Fibroblast of lung (primary cell): Measurements from ENCODE around the gene RAB30. TPM values are rescaled to one million over a fixed set of nuclear protein-coding genes. Genes with fewer than 3 reads are reported as not detected.
"Not testable (repeated sequence)": the region's sequence is repeated elsewhere in the genome, so short reads cannot be mapped to it uniquely, and the experiment has no call there.

Experiments
- DNase-seq, 2 donors: peaks; one replicate each; pipeline versions ENCODE4 v3.0.0 to v3.0.0-alpha.2; 2010; ENCODE audit warnings: low read depth in 2 of 2
- H2AFZ ChIP-seq: 2 replicates; pipeline ENCODE4 v1.5.1; 2012; ENCODE audit warnings: low read length, control low read depth, inconsistent platforms
- H3K27ac ChIP-seq: 2 replicates; pipeline ENCODE4 v1.5.1; 2011; ENCODE audit warnings: low read length, control low read depth; ENCODE audit not compliant: insufficient read depth
- H3K27me3 ChIP-seq: 2 replicates; pipeline ENCODE4 v1.5.1; 2011; ENCODE audit warnings: mild to moderate bottlenecking, low read length; ENCODE audit not compliant: control insufficient read depth, insufficient read depth
- H3K36me3 ChIP-seq: 2 replicates; pipeline ENCODE4 v1.5.1; 2011; ENCODE audit warnings: low read length; ENCODE audit not compliant: control insufficient read depth, insufficient read depth
- H3K4me1 ChIP-seq: 2 replicates; pipeline ENCODE4 v1.5.1; 2011; ENCODE audit warnings: low read length; ENCODE audit not compliant: control insufficient read depth, insufficient read depth; ENCODE audit errors: extremely low read depth
- H3K4me2 ChIP-seq: 2 replicates; pipeline ENCODE4 v1.5.1; 2011; ENCODE audit warnings: low read length, control low read depth; ENCODE audit not compliant: insufficient read depth; ENCODE audit errors: extremely low read depth
- H3K4me3 ChIP-seq, 4 experiments: fragments of 200-600 bp in 1 of 4; sonication (generic) in 1 of 4; replicated peaks in 1 of 4; 2 replicates each; pipeline ENCODE4 v1.5.1; 2011 to 2016; ENCODE audit warnings: low read length in 4 of 4, low read depth in 3 of 4, mild to moderate bottlenecking in 3 of 4, control low read depth in 2 of 4, inconsistent platforms in 1 of 4, mixed read lengths in 1 of 4; ENCODE audit not compliant: insufficient read depth in 1 of 4; ENCODE audit errors: control extremely low read depth in 1 of 4
- H3K79me2 ChIP-seq: 2 replicates; pipeline ENCODE4 v1.5.1; 2012; ENCODE audit warnings: mild to moderate bottlenecking, low read length, inconsistent platforms; ENCODE audit not compliant: control insufficient read depth, insufficient read depth
- H3K9ac ChIP-seq: 2 replicates; pipeline ENCODE4 v1.5.1; 2011; ENCODE audit warnings: mild to moderate bottlenecking, low read length, control low read depth; ENCODE audit not compliant: insufficient read depth
- H3K9me3 ChIP-seq: 2 replicates; pipeline ENCODE4 v1.5.1; 2012; ENCODE audit warnings: low read depth, low read length; ENCODE audit not compliant: control insufficient read depth, insufficient read depth
- H4K20me1 ChIP-seq: 2 replicates; pipeline ENCODE4 v1.5.1; 2011; ENCODE audit warnings: low read length; ENCODE audit not compliant: control insufficient read depth, insufficient read depth; ENCODE audit errors: extremely low read depth
- CTCF ChIP-seq, 2 donors: IDR thresholded peaks in 1 of 2; conservative IDR thresholded peaks in 1 of 2; 1 replicate in 1 of 2; 2 replicates in 1 of 2; pipeline ENCODE4 v1.5.1; 2011 to 2012; ENCODE audit warnings: low read length in 2 of 2, control low read depth in 1 of 2, inconsistent platforms in 1 of 2, low read depth in 1 of 2, mild to moderate bottlenecking in 1 of 2
- EZH2 ChIP-seq: IDR thresholded peaks from 2 replicates; pipeline ENCODE4 v1.5.1; 2012; ENCODE audit warnings: low read length, control low read depth, mild to moderate bottlenecking; ENCODE audit errors: missing control alignments
- polyA plus RNA-seq, 2 donors: library from polyadenylated mRNA; depleted of rRNA in 1 of 2; stranded (reverse) in 1 of 2; unstranded in 1 of 2; fragments of >200 nt; gene quantifications; 2 replicates each; pipeline ENCODE4 v1.2.1, GENCODE V29; 2011 to 2012; ENCODE audit warnings: missing spikeins in 1 of 2
- total RNA-seq: library from RNA; depleted of rRNA; stranded (reverse); fragments of >200 nt; gene quantifications from 2 replicates; pipeline ENCODE4 v1.2.1, GENCODE V29; 2014

RAB30 gene
- total and polyA plus RNA-seq, 2 donors (not counting 1 experiment from before 2014, with no cell fraction given) = 33.9 to 45.2 TPM

- Histone ChIP-seq H3K9ac (no peak overlapping the region), H3K79me2 (no peaks in the 10 kb centered on the region), H2AFZ (no peak overlapping the region), H4K20me1 (no peaks in the 10 kb centered on the region), H3K27me3 (no peaks in the 10 kb centered on the region), H3K4me2 (no peak overlapping the region), H3K4me3 (no peak overlapping the region), H3K27ac (no peak overlapping the region), H3K36me3 (no peaks in the 10 kb centered on the region), H3K4me1 (no peaks in the 10 kb centered on the region), H3K9me3 (no peaks in the 10 kb centered on the region)
- no peak for DNase-seq
- TF ChIP-seq CTCF (conservative IDR thresholded peaks at IDR 0.05 in 1 of 2, IDR thresholded peaks at IDR 0.05 in 1 of 2; ENCODE audit: low read depth in 1 of 2, low read length in 2 of 2) = no peak
- no peak for TF ChIP-seq EZH2
Observed at GRCh38 chr11:82959987-82960778, 111.5 kb downstream of the RAB30 start.

GRCh38 chr11:82955736-82956453 is 115.8 kb downstream of the RAB30 start:
- not testable (repeated sequence) for H3K27me3 ChIP-seq, H3K27ac ChIP-seq, H3K9me3 ChIP-seq, H3K36me3 ChIP-seq, H3K4me2 ChIP-seq, H3K4me3 ChIP-seq, H3K9ac ChIP-seq, H3K4me1 ChIP-seq, H4K20me1 ChIP-seq, H3K79me2 ChIP-seq
- peak in 1 of 2 donors; percentile 11 for DNase-seq
- H2AFZ ChIP-seq = peak overlapping the region; percentile 16

- not testable (repeated sequence) for H3K27ac ChIP-seq, H3K9ac ChIP-seq, H2AFZ ChIP-seq, H3K9me3 ChIP-seq, H3K27me3 ChIP-seq, H3K36me3 ChIP-seq, H3K79me2 ChIP-seq, H3K4me1 ChIP-seq, H3K4me3 ChIP-seq, DNase-seq, H3K4me2 ChIP-seq, H4K20me1 ChIP-seq
Observed at GRCh38 chr11:82950502-82950901, 121.2 kb downstream of the RAB30 start.

GRCh38 chr11:82949352-82949751 is 122.3 kb downstream of the RAB30 start:
- no peaks in the 10 kb centered on the region for H3K79me2 ChIP-seq
- H3K27me3 ChIP-seq = no peaks in the 10 kb centered on the region
- no peak overlapping the region for H3K9ac ChIP-seq
- H3K4me1 ChIP-seq = no peaks in the 10 kb centered on the region
- H3K4me3 ChIP-seq = no peak overlapping the region
- H2AFZ ChIP-seq = no peak overlapping the region
- TF ChIP-seq CTCF (conservative IDR thresholded peaks at IDR 0.05 in 1 of 2, IDR thresholded peaks at IDR 0.05 in 1 of 2; ENCODE audit: low read depth in 1 of 2, low read length in 2 of 2) (no peak), EZH2 (no peak)
- no peaks in the 10 kb centered on the region for H4K20me1 ChIP-seq
- no peaks in the 10 kb centered on the region for H3K36me3 ChIP-seq
- no peaks in the 10 kb centered on the region for H3K9me3 ChIP-seq
- no peak for DNase-seq
- H3K27ac ChIP-seq = no peak overlapping the region
- no peak overlapping the region for H3K4me2 ChIP-seq
